Stomach (tissue), 9 donors: ENCODE data around the gene SPAG17. TPM values are rescaled to one million over a fixed set of nuclear protein-coding genes. Genes with fewer than 3 reads are reported as not detected.

Experiments used
- DNase-seq, 2 donors: peaks; one replicate each; pipeline versions ENCODE4 v3.0.0 to v3.0.0-alpha.2; 2013 to 2019
- H3K27ac ChIP-seq, 5 donors: fragments of 200-600 bp in 4 of 5; sonication (generic) in 4 of 5; one replicate each; pipeline ENCODE4 v1.5.1; 2013 to 2019; ENCODE audit warnings: mild to moderate bottlenecking in 1 of 5, moderate library complexity in 1 of 5
- H3K27me3 ChIP-seq, 3 donors: fragments of 200-600 bp; sonication (generic); one replicate each; pipeline ENCODE4 v1.5.1; 2017 to 2019; ENCODE audit warnings: mixed run types in 1 of 3
- H3K36me3 ChIP-seq, 4 donors: fragments of 200-600 bp; sonication (generic); 1 replicate in 3 of 4; 2 replicates in 1 of 4; pipeline ENCODE4 v1.5.1; 2016 to 2019
- H3K4me1 ChIP-seq, 4 donors: fragments of 200-600 bp; sonication (generic); one replicate each; pipeline ENCODE4 v1.5.1; 2016 to 2019
- H3K4me3 ChIP-seq, 4 donors: fragments of 200-600 bp; sonication (generic) in 3 of 4; one replicate each; pipeline ENCODE4 v1.5.1; 2016 to 2019; ENCODE audit warnings: mild to moderate bottlenecking in 1 of 4
- H3K9me3 ChIP-seq, 4 donors: fragments of 200-600 bp; sonication (generic); one replicate each; pipeline ENCODE4 v1.5.1; 2016 to 2019
- CTCF ChIP-seq, 7 experiments: fragments of 450-650 bp in 4 of 7; fragments of 200-600 bp in 3 of 7; sonication (generic) in 3 of 7; IDR thresholded peaks; one replicate each; pipeline ENCODE4 v1.5.1; 2016 to 2019; ENCODE audit warnings: antibody characterized with exemption in 7 of 7, control low read depth in 2 of 7, mild to moderate bottlenecking in 1 of 7
- EP300 ChIP-seq: sonication (generic); formaldehyde crosslinking; IDR thresholded peaks from one replicate; pipeline ENCODE4 v1.6.1; 2017; ENCODE audit warnings: antibody characterized with exemption
- POLR2A ChIP-seq, 4 donors: fragments of 450-650 bp; IDR thresholded peaks; one replicate each; pipeline ENCODE4 v1.6.1; 2016; ENCODE audit warnings: antibody characterized with exemption in 4 of 4, control low read depth in 2 of 4, mild to moderate bottlenecking in 1 of 4, moderate library complexity in 1 of 4
- POLR2AphosphoS5 ChIP-seq, 3 donors: sonication (generic); formaldehyde crosslinking; IDR thresholded peaks; one replicate each; pipeline ENCODE4 v1.6.1; 2016; ENCODE audit warnings: antibody characterized with exemption in 3 of 3
- WGBS, 5 donors: extraction: QIAGEN DNeasy Blood & Tissue Kit in 3 of 5; methylation state at CpG; one replicate each; pipeline versions ENCODE4 v1.1.5 to v1.1.7; 2013 to 2018; 5-methylcytosine and 5-hydroxymethylcytosine counted together
- intact Hi-C: fragments of 100-400 bp; cut with DNase I; formaldehyde crosslinking; loops from one replicate; pipeline ENCODE4 v1.15.1; 2023; ENCODE audit warnings: low total_unique reads
- polyA plus RNA-seq, 3 donors: library from polyadenylated mRNA; stranded (reverse); fragments of 200-250 nt; gene quantifications; one replicate each; pipeline ENCODE4 v1.2.3, GENCODE V29; 2013
- total RNA-seq, 5 donors: library from RNA; depleted of rRNA; stranded (reverse); fragments of >200 nt; gene quantifications; one replicate each; pipeline versions ENCODE4 v1.1.0 to v1.2.3, GENCODE V29; 2014 to 2016
- donor health status: healthy with polysubstance abuse.
- donor health status: Bipolar disorder and iron deficiency.
- donor health status: healthy.

Gene SPAG17
- total and polyA plus RNA-seq, 8 donors, result under 0.01 to 8.9 (median 5.0) TPM; not detected in 5

GRCh38 chr1:117985239-117985638 is 199.8 kb downstream of the SPAG17 start:
- Histone ChIP-seq H3K27ac (no peak overlapping the region), H3K4me1 (no peaks in the 10 kb centered on the region), H3K4me3 (no peak overlapping the region), H3K9me3 (no peaks in the 10 kb centered on the region), H3K36me3 (no peaks in the 10 kb centered on the region), H3K27me3 (no peaks in the 10 kb centered on the region)
- 58 to 81% (median 74%) methylated on average over 1 of the region's 1 CpG for WGBS, 5 donors
- DNase-seq, result no peak
- TF ChIP-seq CTCF (IDR thresholded peaks at IDR 0.05), result no peak
- no peak for TF ChIP-seq EP300
- no peak for TF ChIP-seq POLR2AphosphoS5 (IDR thresholded peaks at IDR 0.05)
- TF ChIP-seq POLR2A (IDR thresholded peaks at IDR 0.05), result no peak
- intact Hi-C loops, result no loop called here

- WGBS, 5 donors, result 58 to 78% (median 70%) methylated on average over 5 of the region's 5 CpGs
- no peak for DNase-seq
Measured at GRCh38 chr1:117981455-117982192, 203.4 kb downstream of the SPAG17 start.

GRCh38 chr1:117976381-117976780 is 208.6 kb downstream of the SPAG17 start:
- Histone ChIP-seq H3K4me3 (no peak overlapping the region), H3K27me3 (no peaks in the 10 kb centered on the region), H3K27ac (no peak overlapping the region), H3K9me3 (no peaks in the 10 kb centered on the region), H3K36me3 (no peaks in the 10 kb centered on the region), H3K4me1 (no peaks in the 10 kb centered on the region)
- intact Hi-C loops, result no loop called here
- TF ChIP-seq CTCF (IDR thresholded peaks at IDR 0.05), result no peak
- TF ChIP-seq POLR2A (IDR thresholded peaks at IDR 0.05), result no peak
- no peak for TF ChIP-seq POLR2AphosphoS5 (IDR thresholded peaks at IDR 0.05)
- TF ChIP-seq EP300, result no peak
- DNase-seq, result no peak
- WGBS, 5 donors, result 60 to 91% (median 72%) methylated on average over 3 of the region's 3 CpGs

More at GRCh38 chr1:117981455-117982192, 203.4 kb downstream of the SPAG17 start:
- no peaks in the 10 kb centered on the region for H3K27me3 ChIP-seq
- no peak overlapping the region for H3K27ac ChIP-seq
- no peaks in the 10 kb centered on the region for H3K36me3 ChIP-seq
- intact Hi-C loops, result no loop called here
- no peaks in the 10 kb centered on the region for H3K4me1 ChIP-seq
- H3K9me3 ChIP-seq, result no peaks in the 10 kb centered on the region
- no peak for TF ChIP-seq CTCF (IDR thresholded peaks at IDR 0.05)
- no peak for TF ChIP-seq POLR2AphosphoS5 (IDR thresholded peaks at IDR 0.05)
- no peak for TF ChIP-seq POLR2A (IDR thresholded peaks at IDR 0.05)
- TF ChIP-seq EP300, result no peak
- H3K4me3 ChIP-seq, result no peak overlapping the region

- no peaks in the 10 kb centered on the region for H3K27me3 ChIP-seq
- H3K36me3 ChIP-seq, result no peaks in the 10 kb centered on the region
- no peak overlapping the region for H3K4me3 ChIP-seq
- no peaks in the 10 kb centered on the region for H3K9me3 ChIP-seq
- DNase-seq, result no peak
- no peak overlapping the region for H3K27ac ChIP-seq
- TF ChIP-seq CTCF (IDR thresholded peaks at IDR 0.05), result no peak
- no peak for TF ChIP-seq EP300
- no peak for TF ChIP-seq POLR2AphosphoS5 (IDR thresholded peaks at IDR 0.05)
- no peak for TF ChIP-seq POLR2A (IDR thresholded peaks at IDR 0.05)
- intact Hi-C loops, result no loop called here
- H3K4me1 ChIP-seq, result peaks cover 0 to 11% (median 0%) of the 10 kb centered on the region in 4 donors
Measured at GRCh38 chr1:117971777-117972176, 213.3 kb downstream of the SPAG17 start.
